ENCODE measurements around the gene FAP.

Gene FAP

GRCh38 chr2:162185541-162186232, 57.6 kb downstream of the FAP start:
- no peak for DNase-seq

DNA sequence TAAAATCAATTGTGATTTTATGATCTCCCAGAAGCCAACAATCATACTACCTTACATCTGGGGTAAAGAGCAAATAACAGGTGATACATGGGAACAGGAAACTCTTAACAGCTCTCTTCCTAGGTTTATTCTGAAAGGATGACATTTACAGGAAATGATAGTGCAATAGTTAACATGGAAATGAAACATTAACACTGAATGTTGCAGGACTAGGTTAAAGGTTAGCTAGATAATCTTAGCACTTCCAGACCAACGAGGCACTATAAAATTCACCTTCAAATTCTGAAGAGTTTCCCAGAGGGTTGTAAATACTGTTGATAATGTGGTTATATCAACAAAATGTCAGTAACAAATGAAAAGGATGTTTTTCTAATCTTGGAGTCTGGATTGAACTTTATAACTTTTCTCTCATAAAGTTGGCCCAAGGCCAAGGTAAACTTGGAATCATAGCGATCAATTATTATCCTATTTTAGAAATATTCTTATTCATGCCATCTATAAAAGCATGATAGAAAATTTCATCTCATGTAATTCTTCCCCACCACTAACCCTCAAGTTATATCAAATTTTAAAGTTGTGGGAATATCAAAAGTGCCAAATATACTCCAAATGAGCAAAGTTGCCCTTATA, 58.3 kb downstream of the FAP start:
- DNase-seq = no peak

GRCh38 chr2:162184359-162184758, 58.9 kb downstream of the FAP start:
- no peak for DNase-seq

GRCh38 chr2:162182395-162182794, 60.9 kb downstream of the FAP start:
- DNase-seq = no peak

- DNase-seq = no peak
Measured at GRCh38 chr2:162177301-162177700, 65.9 kb downstream of the FAP start.

DNA sequence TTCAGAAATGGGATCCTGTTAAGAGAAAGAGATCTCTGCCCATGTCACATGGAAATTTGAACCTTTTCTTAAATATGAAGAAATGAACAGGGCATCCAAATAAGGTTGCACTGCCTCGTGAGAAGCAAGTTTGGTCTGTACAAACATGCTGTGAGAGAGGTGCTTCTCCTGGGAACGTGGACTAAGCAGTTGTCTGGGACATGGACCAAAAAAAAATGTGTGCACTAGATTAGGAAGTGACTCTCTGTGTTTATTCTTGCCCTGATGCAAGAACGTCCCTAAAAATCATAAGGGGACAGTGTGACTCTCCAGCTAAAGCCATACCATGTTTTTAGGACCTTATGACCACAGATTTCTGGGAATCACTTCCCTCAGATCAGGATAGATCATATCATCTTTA, 67.5 kb downstream of the FAP start:
- no peak for DNase-seq

GRCh38 chr2:162174746-162175145, 68.5 kb downstream of the FAP start:
- DNase-seq = no peak

DNA sequence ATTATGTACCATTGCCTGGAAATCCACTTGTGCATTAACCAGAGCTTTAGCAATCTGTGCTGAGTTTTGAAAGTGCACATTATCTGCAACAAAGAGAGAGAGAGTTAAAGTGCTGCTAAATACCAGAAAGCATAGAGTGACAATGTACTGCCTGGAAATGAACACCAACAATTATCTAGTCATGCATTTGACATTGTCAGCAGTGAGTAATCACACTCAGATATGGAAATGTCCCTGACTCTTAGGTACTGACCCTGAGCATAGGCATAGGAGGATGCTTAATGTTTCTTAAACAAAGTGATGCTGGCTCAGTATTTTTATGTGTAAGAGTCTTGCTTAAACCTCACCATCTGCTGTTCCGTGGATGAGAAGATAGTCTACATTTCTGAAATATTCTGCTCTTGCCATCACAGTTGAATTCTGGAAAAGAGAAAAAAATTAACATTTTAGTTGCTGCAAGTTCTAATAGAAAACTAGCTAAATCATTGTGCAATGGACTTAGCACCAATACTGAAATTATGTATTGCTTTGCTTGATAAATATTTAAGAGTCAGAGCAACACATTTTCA, 70.4 kb downstream of the FAP start:
- peak; percentile 18 for DNase-seq

GRCh38 chr2:162166745-162167144, 76.5 kb downstream of the FAP start:
- DNase-seq = no peak

- DNase-seq = no peak
Measured at GRCh38 chr2:162166174-162166573, 77.1 kb downstream of the FAP start.

DNA sequence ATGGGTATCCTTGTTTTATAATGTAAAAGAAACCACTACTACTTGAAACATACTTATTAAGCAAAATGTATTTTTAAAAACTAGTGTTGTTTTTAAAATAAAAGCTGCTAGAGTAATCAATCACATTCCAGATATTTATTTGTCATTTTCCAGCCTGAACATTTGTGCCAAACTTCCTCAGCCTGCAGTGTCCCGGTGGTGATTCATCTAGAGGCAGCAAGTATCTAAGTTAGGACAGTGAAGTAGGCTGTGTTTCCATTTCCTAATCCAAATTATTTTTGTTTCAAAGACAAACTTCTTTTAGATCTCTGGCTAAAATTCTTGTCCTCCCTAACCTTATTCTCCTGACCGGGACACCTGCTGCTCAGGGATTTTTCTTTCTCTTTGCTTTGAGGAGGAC, 78.4 kb downstream of the FAP start:
- DNase-seq = no peak

DNA sequence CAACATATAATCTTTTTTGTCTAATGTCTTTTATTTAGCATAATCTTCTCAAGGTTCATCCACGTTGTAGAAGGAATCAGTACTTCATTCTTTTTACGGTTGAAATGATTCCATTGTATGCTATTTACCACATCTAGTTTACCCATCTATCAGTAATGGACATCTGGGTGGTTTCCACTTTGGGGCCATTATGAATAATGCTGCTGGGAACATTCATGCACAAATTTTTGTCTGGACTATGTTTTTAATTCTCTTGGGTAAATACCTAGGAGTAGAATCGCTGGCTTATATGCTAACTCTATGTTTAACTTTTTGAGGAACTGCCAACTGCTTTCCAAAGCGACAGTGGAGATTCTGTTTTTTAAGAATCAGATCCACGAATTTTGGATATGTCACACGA, 83.8 kb downstream of the FAP start:
- DNase-seq = no peak

DNA sequence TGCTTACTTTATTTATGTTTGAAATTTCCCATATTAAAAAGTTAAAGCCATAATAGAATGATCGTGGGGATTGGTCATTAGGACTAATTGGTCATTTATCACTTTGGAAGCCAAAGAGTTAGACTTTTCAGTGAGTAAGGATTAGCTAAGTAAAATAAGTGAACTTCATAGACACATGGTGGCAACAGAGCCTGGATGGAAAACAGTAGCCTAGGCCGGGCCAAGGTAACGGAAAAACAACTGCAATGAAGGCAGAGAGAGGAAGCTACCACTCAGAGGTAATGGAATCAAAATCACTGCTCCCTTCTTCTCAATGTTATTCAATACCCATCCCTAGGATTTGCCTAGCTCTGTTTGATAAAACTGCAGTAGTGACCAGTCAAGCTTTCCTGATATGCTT, 87.1 kb downstream of the FAP start:
- DNase-seq = no peak

GRCh38 chr2:162155093-162155492, 88.2 kb downstream of the FAP start:
- DNase-seq = no peak

DNA sequence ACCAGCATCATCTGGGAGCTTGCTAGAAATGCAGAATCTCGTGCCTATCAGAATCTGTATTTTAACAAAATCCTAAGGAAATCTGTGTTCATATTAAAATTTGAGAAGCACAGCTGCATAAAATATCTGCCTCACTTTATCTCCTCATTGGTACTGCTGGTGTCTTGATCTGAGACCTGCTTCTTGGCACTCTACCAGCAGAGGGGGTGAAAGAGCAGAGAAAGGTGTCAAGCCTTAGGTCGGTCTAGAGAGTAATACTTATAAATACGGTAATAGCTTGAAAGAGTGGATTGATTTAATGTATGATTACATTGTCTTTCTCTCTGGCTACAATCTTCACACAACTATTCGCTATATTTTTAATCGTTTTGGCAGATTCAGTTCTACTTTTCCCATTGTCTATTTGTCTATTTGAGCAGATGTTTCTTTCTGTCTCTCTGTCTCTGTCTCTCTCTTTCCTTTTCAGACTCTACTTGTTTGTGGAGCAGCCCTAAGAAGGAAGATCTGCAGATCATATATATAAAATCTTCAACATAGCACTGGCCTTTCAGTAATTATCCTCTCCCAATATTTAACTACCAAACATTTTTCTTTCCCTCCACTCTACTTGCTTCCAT, 89.5 kb downstream of the FAP start:
- peak; percentile 57 for DNase-seq

DNA sequence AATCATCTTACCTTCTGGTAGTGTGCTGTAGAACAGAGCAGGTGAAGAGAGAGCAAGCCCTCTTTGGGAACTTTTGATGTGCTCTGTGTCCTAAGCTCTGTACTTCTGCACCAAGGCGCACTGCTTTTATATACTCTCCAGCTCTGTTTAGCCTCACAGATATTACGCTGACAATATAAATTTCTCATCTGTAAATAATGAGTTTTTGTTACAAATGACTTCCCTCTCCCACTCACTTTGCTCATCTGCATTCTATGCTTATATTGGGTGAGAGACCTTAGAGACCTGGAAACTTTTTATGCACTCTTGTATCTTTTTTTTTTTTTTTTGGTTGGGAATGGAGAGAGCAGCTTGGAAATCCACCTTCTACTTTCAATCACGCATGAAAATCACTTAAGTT, 91.1 kb downstream of the FAP start, which contains the start of gene GCG:
GCG (minus strand) TSS at position 101 of the 400 bp plus-strand sequence. CDS start 3,069 bp downstream, outside the sequence.
- DNase-seq = no peak

DNA sequence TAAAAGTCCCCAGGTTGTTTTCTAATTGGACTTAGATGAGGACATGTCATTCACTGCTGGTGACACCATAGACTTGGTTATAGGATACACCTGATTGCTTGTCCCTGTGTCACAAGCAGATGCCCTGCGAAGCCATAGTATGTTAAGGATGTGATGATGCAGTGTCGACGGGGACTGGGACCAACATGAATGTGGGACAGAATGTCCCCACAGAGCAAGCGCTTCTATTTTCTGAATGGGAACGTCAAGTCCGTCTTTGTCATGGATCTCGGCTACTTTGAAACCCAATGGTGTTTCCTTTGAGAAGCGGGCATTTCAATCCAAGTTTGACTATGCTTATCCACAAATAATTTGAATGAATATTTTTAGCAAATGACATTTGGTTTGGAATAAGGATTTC, 93.3 kb downstream of the FAP start:
- no peak for DNase-seq

DNA sequence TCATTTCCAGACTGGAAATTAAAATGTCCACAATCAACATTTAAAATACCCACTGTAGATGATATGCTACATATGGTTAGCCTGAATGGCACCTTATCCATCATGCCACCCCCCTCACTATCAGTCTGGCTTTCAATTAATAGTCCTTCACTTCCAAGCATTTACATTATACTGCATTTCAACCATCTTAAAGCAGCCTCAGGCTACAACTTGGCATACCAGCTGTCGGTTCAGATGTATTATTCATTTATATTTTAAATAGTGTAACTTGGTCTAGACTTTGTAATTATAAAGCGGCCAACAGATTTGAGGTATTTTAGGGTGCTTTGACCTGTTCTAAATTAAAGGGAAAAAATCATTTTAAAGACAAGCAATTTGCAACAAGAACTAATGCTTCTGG, 93.8 kb downstream of the FAP start:
- no peak for DNase-seq

- no peak for DNase-seq
Measured at GRCh38 chr2:162148956-162149355, 94.3 kb downstream of the FAP start.

- no peak for DNase-seq
Measured at GRCh38 chr2:162143969-162144368, 99.3 kb downstream of the FAP start.

- no peak for DNase-seq
Measured at GRCh38 chr2:162138310-162138709, 104.9 kb downstream of the FAP start.

- no peak for DNase-seq
Measured at GRCh38 chr2:162127422-162127821, 115.8 kb downstream of the FAP start.

- no peak for DNase-seq
Measured at GRCh38 chr2:162126527-162126926, 116.7 kb downstream of the FAP start.

DNA sequence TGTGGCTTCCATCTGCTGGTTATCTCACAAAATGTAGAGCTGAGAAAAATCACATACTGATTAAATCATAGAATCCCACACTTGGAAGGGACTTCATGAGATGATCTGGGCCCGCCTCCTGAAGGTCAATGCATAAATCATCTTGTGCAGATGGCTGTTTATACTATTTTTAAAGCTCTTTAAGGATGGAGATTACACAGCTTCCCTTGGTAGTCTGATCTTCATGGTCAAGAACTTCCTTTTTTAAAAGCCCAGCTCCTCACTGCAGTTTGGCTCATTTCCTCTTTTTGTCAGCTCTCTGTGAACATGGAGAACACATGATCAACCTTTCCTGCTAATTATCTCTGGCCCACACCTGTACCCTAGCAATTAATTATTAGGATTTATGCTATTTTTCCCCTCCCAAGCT, 117.1 kb downstream of the FAP start:
- no peak for DNase-seq
